ENCODE results near the gene ZBTB8OS. TPM values are rescaled to one million over a fixed set of nuclear protein-coding genes. Genes with fewer than 3 reads are reported as not detected.
A peak's percentile ranks its signal among the peaks of the same experiment; 100 is the strongest.

ZBTB8OS gene
- total and polyA plus RNA-seq, 2 of the 8 experiments (the other 6 are each of a cell fraction or from before 2014, with no cell fraction given) = 68.0 to 74.2 TPM

DNA sequence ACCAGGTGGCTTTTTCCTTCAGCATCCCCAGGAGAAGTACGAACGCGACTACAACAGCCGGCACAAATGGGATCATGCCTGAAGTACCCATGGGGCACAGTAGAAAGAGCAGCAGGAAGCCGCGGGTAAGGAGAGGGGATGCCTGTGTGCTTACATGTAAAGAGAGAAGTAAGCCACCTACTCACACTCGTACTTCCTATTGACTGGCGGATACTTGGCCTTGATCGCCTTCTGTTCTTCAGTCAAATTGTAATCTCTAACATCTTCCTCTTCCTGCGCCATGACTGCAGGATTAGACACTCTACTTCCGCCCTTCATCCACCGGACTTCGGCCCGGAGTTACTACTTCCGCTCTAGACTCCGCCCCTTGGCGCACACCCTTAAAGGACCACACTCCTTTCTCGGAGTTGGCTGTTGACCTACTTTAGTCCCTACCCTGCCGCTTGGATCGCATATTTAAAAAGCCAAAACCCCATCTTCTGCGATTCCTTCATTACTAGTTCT lies at the start of gene ZBTB8OS (continued):
- TF ChIP-seq SIRT6 (IDR thresholded peaks at IDR 0.05; ENCODE audit: low read length) (no peak), EGR1 (IDR thresholded peaks at IDR 0.05; ENCODE audit: borderline replicate concordance, low read depth, low read length) (no peak), ZNF274 (IDR thresholded peaks at IDR 0.05; ENCODE audit: borderline replicate concordance, extremely low read depth, low read length) (no peak), KDM4A (IDR thresholded peaks at IDR 0.05; ENCODE audit: low read depth, low read length, severe bottlenecking) (peak; percentile 18), FOSL1 (IDR thresholded peaks at IDR 0.05; ENCODE audit: insufficient read depth, low read depth, low read length) (no peak), GABPA (IDR thresholded peaks at IDR 0.05; ENCODE audit: borderline replicate concordance, insufficient read depth, low read length) (peak; percentile 88), EZH2 (IDR thresholded peaks at IDR 0.05; ENCODE audit: low read depth, low read length, severe bottlenecking) (no peak), TBP (IDR thresholded peaks at IDR 0.05; ENCODE audit: low read depth, low read length) (peak; percentile 86), POLR2AphosphoS5 (IDR thresholded peaks at IDR 0.05; ENCODE audit: low read depth, low read length) (peak; percentile 85)
- TF ChIP-seq, protein P1, sequence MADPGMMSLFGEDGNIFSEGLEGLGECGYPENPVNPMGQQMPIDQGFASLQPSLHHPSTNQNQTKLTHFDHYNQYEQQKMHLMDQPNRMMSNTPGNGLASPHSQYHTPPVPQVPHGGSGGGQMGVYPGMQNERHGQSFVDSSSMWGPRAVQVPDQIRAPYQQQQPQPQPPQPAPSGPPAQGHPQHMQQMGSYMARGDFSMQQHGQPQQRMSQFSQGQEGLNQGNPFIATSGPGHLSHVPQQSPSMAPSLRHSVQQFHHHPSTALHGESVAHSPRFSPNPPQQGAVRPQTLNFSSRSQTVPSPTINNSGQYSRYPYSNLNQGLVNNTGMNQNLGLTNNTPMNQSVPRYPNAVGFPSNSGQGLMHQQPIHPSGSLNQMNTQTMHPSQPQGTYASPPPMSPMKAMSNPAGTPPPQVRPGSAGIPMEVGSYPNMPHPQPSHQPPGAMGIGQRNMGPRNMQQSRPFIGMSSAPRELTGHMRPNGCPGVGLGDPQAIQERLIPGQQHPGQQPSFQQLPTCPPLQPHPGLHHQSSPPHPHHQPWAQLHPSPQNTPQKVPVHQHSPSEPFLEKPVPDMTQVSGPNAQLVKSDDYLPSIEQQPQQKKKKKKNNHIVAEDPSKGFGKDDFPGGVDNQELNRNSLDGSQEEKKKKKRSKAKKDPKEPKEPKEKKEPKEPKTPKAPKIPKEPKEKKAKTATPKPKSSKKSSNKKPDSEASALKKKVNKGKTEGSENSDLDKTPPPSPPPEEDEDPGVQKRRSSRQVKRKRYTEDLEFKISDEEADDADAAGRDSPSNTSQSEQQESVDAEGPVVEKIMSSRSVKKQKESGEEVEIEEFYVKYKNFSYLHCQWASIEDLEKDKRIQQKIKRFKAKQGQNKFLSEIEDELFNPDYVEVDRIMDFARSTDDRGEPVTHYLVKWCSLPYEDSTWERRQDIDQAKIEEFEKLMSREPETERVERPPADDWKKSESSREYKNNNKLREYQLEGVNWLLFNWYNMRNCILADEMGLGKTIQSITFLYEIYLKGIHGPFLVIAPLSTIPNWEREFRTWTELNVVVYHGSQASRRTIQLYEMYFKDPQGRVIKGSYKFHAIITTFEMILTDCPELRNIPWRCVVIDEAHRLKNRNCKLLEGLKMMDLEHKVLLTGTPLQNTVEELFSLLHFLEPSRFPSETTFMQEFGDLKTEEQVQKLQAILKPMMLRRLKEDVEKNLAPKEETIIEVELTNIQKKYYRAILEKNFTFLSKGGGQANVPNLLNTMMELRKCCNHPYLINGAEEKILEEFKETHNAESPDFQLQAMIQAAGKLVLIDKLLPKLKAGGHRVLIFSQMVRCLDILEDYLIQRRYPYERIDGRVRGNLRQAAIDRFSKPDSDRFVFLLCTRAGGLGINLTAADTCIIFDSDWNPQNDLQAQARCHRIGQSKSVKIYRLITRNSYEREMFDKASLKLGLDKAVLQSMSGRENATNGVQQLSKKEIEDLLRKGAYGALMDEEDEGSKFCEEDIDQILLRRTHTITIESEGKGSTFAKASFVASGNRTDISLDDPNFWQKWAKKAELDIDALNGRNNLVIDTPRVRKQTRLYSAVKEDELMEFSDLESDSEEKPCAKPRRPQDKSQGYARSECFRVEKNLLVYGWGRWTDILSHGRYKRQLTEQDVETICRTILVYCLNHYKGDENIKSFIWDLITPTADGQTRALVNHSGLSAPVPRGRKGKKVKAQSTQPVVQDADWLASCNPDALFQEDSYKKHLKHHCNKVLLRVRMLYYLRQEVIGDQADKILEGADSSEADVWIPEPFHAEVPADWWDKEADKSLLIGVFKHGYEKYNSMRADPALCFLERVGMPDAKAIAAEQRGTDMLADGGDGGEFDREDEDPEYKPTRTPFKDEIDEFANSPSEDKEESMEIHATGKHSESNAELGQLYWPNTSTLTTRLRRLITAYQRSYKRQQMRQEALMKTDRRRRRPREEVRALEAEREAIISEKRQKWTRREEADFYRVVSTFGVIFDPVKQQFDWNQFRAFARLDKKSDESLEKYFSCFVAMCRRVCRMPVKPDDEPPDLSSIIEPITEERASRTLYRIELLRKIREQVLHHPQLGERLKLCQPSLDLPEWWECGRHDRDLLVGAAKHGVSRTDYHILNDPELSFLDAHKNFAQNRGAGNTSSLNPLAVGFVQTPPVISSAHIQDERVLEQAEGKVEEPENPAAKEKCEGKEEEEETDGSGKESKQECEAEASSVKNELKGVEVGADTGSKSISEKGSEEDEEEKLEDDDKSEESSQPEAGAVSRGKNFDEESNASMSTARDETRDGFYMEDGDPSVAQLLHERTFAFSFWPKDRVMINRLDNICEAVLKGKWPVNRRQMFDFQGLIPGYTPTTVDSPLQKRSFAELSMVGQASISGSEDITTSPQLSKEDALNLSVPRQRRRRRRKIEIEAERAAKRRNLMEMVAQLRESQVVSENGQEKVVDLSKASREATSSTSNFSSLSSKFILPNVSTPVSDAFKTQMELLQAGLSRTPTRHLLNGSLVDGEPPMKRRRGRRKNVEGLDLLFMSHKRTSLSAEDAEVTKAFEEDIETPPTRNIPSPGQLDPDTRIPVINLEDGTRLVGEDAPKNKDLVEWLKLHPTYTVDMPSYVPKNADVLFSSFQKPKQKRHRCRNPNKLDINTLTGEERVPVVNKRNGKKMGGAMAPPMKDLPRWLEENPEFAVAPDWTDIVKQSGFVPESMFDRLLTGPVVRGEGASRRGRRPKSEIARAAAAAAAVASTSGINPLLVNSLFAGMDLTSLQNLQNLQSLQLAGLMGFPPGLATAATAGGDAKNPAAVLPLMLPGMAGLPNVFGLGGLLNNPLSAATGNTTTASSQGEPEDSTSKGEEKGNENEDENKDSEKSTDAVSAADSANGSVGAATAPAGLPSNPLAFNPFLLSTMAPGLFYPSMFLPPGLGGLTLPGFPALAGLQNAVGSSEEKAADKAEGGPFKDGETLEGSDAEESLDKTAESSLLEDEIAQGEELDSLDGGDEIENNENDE (IDR thresholded peaks at IDR 0.05; ENCODE audit: insufficient replicate concordance, low read length) = no peak
- TF ChIP-seq, protein P2, sequence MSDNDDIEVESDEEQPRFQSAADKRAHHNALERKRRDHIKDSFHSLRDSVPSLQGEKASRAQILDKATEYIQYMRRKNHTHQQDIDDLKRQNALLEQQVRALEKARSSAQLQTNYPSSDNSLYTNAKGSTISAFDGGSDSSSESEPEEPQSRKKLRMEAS (IDR thresholded peaks at IDR 0.05) = no peak

Measured in H1 (cell line).